BE2C (cell line): ENCODE data around the gene KLRC2.
"Not testable (repeated sequence)": the region's sequence is repeated elsewhere in the genome, so short reads cannot be mapped to it uniquely, and the experiment has no call there.

Experiments
- DNase-seq: peaks from one replicate; pipeline ENCODE4 v3.0.0-alpha.2; 2020
- H3K27me3 ChIP-seq: fragments of 250-450 bp; sonication (Bioruptor Pico); 2 replicates; pipeline ENCODE4 v1.5.1; 2020; ENCODE audit warnings: mild to moderate bottlenecking
- H3K36me3 ChIP-seq: fragments of 250-450 bp; sonication (Bioruptor Pico); 2 replicates; pipeline ENCODE4 v1.5.1; 2020; ENCODE audit warnings: mild to moderate bottlenecking
- H3K4me1 ChIP-seq: fragments of 250-450 bp; sonication (Bioruptor Pico); 2 replicates; pipeline ENCODE4 v1.5.1; 2020
- H3K4me3 ChIP-seq: 2 replicates; pipeline ENCODE4 v1.5.1; 2011; ENCODE audit warnings: low read depth, low read length
- H3K9me3 ChIP-seq: fragments of 250-450 bp; sonication (Bioruptor Pico); 2 replicates; pipeline ENCODE4 v1.5.1; 2020
- TF ChIP-seq, protein P1 (sequence below): IDR thresholded peaks from 2 replicates; pipeline ENCODE4 v1.5.1; 2012; ENCODE audit warnings: mild to moderate bottlenecking, low read depth, low read length

KLRC2 gene

DNA sequence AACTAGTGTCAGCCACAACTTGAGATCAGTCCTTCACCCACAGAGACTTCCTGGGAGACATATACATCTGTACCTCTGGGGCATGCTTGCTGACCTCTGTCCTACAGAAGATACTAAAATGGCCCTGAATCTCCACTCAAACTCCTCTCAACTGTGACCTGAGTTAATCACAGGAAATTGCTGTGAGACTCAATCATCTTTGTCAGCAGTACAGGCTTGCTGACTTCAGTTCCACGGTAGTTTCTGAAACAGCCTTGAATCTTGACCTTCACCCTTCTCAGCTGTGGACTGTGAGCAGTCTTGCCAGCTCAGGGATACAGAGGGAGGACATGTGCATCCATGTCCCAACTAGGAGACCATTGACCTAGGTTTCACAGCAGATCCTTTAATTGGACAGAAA lies 18.7 kb upstream of the KLRC2 start:
- H3K9me3 ChIP-seq, result no peaks in the 10 kb centered on the region

DNA sequence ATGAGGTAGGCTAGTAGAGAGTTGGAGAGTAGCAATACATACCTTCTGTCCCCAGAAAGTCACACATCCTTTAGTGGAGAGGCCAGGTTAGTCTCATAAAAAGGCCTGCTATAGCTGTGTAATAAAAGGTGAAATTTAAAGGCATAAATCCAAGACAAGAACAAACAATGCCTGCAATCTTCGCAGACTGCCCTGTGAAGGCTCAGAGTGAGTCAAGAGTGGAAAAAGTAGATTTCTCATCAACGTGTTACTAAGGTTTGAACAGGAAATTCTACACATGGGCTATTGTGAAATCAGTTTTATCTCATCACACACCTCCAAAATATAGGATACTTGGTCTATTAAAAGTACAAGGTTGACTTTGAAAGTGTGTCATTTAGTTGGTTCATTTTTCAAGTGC lies 17.3 kb upstream of the KLRC2 start, which contains the start of gene KLRC1:
KLRC1 (minus strand) TSS at position 222 of the 400 bp plus-strand sequence. CDS start 2,221 bp downstream, outside the sequence.
- Histone ChIP-seq H3K4me1 (no peaks in the 10 kb centered on the region), H3K36me3 (no peaks in the 10 kb centered on the region), H3K4me3 (no peak within 1 kb of the TSS), H3K27me3 (no peaks in the 10 kb centered on the region), H3K9me3 (no peaks in the 10 kb centered on the region)
- DNase-seq, result no peak
- TF ChIP-seq, protein P1, sequence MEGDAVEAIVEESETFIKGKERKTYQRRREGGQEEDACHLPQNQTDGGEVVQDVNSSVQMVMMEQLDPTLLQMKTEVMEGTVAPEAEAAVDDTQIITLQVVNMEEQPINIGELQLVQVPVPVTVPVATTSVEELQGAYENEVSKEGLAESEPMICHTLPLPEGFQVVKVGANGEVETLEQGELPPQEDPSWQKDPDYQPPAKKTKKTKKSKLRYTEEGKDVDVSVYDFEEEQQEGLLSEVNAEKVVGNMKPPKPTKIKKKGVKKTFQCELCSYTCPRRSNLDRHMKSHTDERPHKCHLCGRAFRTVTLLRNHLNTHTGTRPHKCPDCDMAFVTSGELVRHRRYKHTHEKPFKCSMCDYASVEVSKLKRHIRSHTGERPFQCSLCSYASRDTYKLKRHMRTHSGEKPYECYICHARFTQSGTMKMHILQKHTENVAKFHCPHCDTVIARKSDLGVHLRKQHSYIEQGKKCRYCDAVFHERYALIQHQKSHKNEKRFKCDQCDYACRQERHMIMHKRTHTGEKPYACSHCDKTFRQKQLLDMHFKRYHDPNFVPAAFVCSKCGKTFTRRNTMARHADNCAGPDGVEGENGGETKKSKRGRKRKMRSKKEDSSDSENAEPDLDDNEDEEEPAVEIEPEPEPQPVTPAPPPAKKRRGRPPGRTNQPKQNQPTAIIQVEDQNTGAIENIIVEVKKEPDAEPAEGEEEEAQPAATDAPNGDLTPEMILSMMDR, result no peak

More for the DNA sequence above, 18.7 kb upstream of the KLRC2 start:
- TF ChIP-seq, protein P1, result no peak
- H3K27me3 ChIP-seq, result no peaks in the 10 kb centered on the region
- no peaks in the 10 kb centered on the region for H3K4me1 ChIP-seq
- no peak for DNase-seq
- no peaks in the 10 kb centered on the region for H3K36me3 ChIP-seq
- no peak overlapping the region for H3K4me3 ChIP-seq

DNA sequence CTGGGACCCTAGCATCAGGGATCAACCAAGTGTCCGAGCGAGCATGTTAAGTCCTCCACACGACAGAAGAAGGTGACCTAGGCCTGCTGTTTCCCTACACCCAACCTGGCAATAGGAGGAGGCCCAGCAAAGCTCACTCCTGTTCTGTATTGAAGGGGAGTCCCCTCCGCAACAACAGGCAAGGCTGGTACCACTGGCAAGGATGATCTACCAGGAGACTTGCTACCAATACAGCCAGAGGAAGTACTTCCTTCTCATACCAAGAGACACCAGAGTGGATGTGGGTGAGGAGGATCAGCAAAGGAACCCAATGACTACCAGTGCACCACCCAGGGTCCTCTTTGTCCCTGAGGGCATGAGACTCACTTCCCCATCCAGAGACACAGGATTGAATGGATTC lies 12.4 kb upstream of the KLRC2 start:
- Histone ChIP-seq H3K9me3 (no peaks in the 10 kb centered on the region), H3K27me3 (no peaks in the 10 kb centered on the region), H3K4me1 (no peaks in the 10 kb centered on the region), H3K36me3 (no peaks in the 10 kb centered on the region), H3K4me3 (no peak overlapping the region)
- DNase-seq, result no peak
- TF ChIP-seq, protein P1, result no peak

DNA sequence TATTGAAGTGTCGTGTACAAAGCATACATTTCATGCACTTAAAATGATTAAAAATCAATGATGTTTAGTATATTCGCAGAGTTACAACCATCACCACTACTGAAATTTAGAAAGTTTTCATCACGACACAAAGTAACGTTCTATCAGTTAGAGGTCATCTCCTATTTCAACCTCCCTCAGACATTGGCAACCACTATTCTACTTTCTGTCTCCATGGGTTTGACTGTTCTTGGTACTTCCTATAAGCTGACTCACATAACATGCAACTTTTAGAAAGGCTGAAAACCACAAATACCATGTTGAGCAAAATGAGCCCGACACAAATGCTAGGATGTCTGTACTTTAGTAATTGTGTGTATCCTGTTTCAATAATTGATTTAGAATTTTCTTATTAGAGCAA lies 10.2 kb upstream of the KLRC2 start:
- not testable (repeated sequence) for H3K4me3 ChIP-seq, H3K36me3 ChIP-seq, H3K27me3 ChIP-seq, H3K9me3 ChIP-seq, DNase-seq, H3K4me1 ChIP-seq

DNA sequence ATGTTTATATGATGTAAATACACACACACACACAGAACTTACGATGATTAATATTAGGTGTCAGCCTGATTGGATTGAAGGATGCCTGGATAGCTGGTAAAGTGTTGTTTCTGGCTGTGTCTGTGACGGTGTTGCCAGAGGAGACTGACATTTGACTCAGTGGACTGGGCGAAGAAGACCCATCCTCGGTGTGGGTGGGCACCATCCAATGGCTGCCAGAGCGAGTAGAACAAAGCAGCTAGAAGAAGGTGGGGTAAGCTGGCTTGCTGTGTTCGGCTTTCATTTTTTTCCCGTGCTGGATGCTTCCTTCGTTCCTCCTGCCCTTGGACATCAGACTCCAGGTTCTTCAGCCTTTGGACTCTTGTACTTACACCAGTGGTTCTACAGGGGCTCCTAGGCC lies 5.3 kb upstream of the KLRC2 start:
- not testable (repeated sequence) for H3K27me3 ChIP-seq, H3K4me3 ChIP-seq, DNase-seq, H3K4me1 ChIP-seq, H3K9me3 ChIP-seq, H3K36me3 ChIP-seq

DNA sequence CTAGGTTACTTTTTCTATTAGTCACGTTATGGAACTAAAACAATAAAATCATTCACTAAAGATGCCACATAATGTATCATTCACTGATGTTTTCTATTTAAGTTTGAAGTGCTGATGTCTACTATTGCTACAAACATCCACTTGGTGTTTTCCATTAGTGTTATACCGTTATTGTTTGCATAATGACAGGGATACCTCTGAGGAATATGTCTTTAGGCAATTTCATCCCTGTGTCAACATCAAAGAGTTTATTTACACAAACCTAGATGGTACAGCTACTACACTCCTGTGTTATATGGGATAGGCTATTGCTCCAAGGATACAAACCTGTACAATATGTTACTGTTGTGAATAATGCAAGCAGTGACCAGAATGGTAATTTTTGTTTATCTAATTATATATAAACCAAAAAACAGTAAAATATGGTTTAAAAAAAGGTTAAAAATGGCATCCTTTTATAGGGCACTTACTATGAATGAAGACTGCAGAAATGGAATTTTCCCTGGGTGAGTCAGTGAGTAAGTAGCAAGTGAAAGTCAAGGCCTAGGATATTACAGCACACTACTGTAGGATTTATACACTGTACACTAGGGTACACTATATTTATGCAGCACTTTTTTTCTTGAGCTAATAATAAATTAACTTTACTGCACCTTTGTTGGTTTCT lies 3.9 kb upstream of the KLRC2 start:
- H3K9me3 ChIP-seq, H3K4me3 ChIP-seq, H3K4me1 ChIP-seq, H3K36me3 ChIP-seq, H3K27me3 ChIP-seq, DNase-seq: not testable (repeated sequence)

DNA sequence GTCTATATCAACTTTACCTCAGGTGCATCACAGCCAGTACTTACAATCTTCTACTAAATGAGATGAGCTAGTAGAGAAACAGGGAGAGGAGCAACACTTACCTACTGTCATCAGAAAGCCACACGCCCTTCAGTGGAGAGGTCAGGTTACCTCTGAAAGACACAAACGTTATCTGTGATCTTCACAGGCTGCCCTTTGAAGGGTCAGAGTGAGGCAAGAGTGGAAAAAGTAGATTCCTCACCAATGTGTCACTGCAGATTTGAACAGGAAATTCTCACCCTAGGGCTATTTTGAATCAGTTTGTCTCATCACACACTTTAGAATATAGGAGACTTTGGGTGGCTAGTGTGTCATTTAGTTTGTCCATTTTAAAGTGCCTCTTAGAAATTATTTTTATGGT lies 1.8 kb upstream of the KLRC2 start:
- H3K9me3 ChIP-seq, H3K27me3 ChIP-seq, DNase-seq, H3K36me3 ChIP-seq, H3K4me3 ChIP-seq, H3K4me1 ChIP-seq: not testable (repeated sequence)

DNA sequence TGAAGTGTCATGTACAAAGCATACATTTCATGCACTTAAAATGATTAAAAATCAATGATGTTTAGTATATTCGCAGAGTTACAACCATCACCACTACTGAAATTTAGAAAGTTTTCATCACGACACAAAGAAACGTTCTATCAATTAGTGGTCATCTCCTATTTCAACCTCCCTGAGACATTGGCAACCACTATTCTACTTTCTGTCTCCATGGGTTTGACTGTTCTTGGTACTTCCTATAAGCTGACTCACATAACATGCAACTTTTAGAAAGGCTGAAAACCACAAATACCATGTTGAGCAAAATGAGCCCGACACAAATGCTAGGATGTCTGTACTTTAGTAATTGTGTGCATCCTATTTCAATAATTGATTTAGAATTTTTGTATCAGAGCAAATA lies 5.2 kb downstream of the KLRC2 start:
- H3K27me3 ChIP-seq, H3K4me1 ChIP-seq, DNase-seq, H3K36me3 ChIP-seq, H3K9me3 ChIP-seq, H3K4me3 ChIP-seq: not testable (repeated sequence)

DNA sequence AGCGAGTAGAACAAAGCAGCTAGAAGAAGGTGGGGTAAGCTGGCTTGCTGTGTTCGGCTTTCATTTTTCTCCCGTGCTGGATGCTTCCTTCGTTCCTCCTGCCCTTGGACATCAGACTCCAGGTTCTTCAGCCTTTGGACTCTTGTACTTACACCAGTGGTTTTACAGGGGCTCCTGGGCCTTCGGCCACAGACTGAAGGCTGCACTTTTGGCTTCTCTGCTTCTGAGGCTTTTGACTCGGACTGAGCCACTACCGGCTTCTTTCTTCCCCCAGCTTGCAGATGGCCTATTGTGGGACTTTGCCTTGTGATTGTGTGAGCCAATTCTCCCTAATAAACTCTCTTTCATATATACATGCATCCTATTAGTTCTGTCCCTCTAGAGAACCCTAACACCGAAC lies 9.9 kb downstream of the KLRC2 start:
- H3K27me3 ChIP-seq, H3K4me1 ChIP-seq, H3K4me3 ChIP-seq, H3K9me3 ChIP-seq, DNase-seq, H3K36me3 ChIP-seq: not testable (repeated sequence)

DNA sequence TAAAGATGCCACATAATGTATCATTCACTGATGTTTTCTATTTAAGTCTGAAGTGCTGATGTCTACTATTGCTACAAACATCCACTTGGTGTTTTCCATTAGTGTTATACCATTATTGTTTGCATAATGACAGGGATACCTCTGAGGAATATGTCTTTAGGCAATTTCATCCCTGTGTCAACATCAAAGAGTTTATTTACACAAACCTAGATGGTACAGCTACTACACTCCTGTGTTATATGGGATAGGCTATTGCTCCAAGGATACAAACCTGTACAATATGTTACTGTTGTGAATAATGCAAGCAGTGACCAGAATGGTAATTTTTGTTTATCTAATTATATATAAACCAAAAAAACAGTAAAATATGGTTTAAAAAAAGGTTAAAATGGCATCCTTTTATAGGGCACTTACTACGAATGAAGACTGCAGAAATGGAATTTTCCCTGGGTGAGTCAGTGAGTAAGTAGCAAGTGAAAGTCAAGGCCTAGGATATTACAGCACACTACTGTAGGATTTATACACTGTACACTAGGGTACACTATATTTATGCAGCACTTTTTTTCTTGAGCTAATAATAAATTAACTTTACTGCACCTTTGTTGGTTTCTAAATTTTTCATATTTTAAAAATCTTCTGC lies 11.4 kb downstream of the KLRC2 start:
- not testable (repeated sequence) for H3K36me3 ChIP-seq, H3K9me3 ChIP-seq, H3K4me3 ChIP-seq, H3K27me3 ChIP-seq, DNase-seq, H3K4me1 ChIP-seq

DNA sequence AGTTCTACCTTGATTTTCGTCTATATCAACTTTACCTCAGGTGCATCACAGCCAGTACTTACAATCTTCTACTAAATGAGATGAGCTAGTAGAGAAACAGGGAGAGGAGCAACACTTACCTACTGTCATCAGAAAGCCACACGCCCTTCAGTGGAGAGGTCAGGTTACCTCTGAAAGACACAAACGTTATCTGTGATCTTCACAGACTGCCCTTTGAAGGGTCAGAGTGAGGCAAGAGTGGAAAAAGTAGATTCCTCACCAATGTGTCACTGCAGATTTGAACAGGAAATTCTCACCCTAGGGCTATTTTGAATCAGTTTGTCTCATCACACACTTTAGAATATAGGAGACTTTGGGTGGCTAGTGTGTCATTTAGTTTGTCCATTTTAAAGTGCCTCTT lies 13.7 kb downstream of the KLRC2 start:
- H3K9me3 ChIP-seq, H3K4me1 ChIP-seq, H3K27me3 ChIP-seq, H3K4me3 ChIP-seq, DNase-seq, H3K36me3 ChIP-seq: not testable (repeated sequence)

DNA sequence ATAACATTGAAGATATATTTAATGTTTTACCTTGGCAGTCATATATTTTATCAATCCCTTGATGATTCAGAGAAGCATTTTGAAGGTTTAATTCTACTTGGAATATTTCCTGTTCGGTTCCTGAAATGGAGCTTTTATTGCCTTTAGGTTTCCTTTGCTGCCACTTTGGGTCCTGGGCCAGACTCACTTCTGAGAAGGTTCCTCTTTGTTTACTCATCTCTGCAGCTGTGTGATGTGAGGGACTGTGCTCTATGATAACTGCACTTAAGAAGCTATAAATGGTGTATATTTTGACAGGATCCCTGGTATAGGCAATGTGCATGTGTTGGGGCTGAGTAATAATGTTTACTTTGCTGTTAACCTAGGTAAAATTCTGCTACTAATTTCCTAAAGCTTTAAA lies 15.5 kb downstream of the KLRC2 start, which contains the start of gene KLRC3:
KLRC3 (minus strand) TSS at position 262 of the 400 bp plus-strand sequence; CDS start at position 217, 45 bp downstream.
- not testable (repeated sequence) for H3K27me3 ChIP-seq, H3K9me3 ChIP-seq, H3K4me3 ChIP-seq, H3K36me3 ChIP-seq, DNase-seq, H3K4me1 ChIP-seq
